Measurements from ENCODE around the gene ZNF469. TPM values are rescaled to one million over a fixed set of nuclear protein-coding genes. Genes with fewer than 3 reads are reported as not detected.

The ZNF469 gene
- total RNA-seq, 1 experiment from 2014 or later = 3.2 TPM

- TF ChIP-seq, protein P1, sequence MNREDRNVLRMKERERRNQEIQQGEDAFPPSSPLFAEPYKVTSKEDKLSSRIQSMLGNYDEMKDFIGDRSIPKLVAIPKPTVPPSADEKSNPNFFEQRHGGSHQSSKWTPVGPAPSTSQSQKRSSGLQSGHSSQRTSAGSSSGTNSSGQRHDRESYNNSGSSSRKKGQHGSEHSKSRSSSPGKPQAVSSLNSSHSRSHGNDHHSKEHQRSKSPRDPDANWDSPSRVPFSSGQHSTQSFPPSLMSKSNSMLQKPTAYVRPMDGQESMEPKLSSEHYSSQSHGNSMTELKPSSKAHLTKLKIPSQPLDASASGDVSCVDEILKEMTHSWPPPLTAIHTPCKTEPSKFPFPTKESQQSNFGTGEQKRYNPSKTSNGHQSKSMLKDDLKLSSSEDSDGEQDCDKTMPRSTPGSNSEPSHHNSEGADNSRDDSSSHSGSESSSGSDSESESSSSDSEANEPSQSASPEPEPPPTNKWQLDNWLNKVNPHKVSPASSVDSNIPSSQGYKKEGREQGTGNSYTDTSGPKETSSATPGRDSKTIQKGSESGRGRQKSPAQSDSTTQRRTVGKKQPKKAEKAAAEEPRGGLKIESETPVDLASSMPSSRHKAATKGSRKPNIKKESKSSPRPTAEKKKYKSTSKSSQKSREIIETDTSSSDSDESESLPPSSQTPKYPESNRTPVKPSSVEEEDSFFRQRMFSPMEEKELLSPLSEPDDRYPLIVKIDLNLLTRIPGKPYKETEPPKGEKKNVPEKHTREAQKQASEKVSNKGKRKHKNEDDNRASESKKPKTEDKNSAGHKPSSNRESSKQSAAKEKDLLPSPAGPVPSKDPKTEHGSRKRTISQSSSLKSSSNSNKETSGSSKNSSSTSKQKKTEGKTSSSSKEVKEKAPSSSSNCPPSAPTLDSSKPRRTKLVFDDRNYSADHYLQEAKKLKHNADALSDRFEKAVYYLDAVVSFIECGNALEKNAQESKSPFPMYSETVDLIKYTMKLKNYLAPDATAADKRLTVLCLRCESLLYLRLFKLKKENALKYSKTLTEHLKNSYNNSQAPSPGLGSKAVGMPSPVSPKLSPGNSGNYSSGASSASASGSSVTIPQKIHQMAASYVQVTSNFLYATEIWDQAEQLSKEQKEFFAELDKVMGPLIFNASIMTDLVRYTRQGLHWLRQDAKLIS (CRISPR knock-in tag; IDR thresholded peaks at IDR 0.05; ENCODE audit: borderline replicate concordance) = no peak
- TF ChIP-seq, protein P2, sequence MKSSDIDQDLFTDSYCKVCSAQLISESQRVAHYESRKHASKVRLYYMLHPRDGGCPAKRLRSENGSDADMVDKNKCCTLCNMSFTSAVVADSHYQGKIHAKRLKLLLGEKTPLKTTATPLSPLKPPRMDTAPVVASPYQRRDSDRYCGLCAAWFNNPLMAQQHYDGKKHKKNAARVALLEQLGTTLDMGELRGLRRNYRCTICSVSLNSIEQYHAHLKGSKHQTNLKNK (CRISPR knock-in tag; IDR thresholded peaks at IDR 0.05) = no peak
- TF ChIP-seq CDX4 (CRISPR knock-in tag; IDR thresholded peaks at IDR 0.05; ENCODE audit: borderline replicate concordance) (no peak), ZNF671 (CRISPR knock-in tag; IDR thresholded peaks at IDR 0.05) (no peak), NFYB (CRISPR knock-in tag; conservative IDR thresholded peaks at IDR 0.05; ENCODE audit: low read depth) (no peak), EMX1 (CRISPR knock-in tag; IDR thresholded peaks at IDR 0.05) (no peak), USF2 (CRISPR knock-in tag; IDR thresholded peaks at IDR 0.05) (no peak), TEAD4 (CRISPR knock-in tag; IDR thresholded peaks at IDR 0.05) (no peak), ZNF138 (CRISPR knock-in tag; conservative IDR thresholded peaks at IDR 0.05) (no peak), ZNF396 (CRISPR knock-in tag; IDR thresholded peaks at IDR 0.05; ENCODE audit: borderline replicate concordance) (no peak), ZBTB43 (CRISPR knock-in tag; IDR thresholded peaks at IDR 0.05) (no peak), MXD4 (CRISPR knock-in tag; IDR thresholded peaks at IDR 0.05; ENCODE audit: borderline replicate concordance) (no peak), ZNF512 (CRISPR knock-in tag; IDR thresholded peaks at IDR 0.05; ENCODE audit: borderline replicate concordance) (no peak), PREB (CRISPR knock-in tag; IDR thresholded peaks at IDR 0.05; ENCODE audit: borderline replicate concordance) (no peak)
Measured at GRCh38 chr16:88407042-88407420, 24.3 kb downstream of the ZNF469 start (continued).

DNA sequence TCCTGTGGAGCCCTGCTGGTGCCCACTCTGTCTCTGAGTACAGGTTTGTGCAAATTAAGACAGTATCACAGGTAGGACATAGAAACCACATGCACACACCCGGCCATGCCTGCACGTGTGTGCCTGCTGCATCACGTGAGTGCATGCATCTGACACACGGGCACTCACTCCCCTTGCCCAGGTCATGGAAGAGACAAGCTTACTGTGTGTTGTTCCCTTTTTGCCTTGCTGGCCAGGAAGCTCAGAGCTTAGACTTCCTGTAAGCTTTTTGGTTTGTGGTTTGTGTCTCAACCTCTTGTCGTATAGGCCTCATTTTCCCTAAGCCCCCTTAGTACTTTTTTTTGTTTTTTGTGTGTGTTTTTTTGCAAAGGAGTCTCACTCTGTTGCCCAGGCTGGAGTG, 25.0 kb downstream of the ZNF469 start:
- no peak for DNase-seq (ENCODE audit: low spot score)
- no peaks in the 10 kb centered on the region for H3K36me3 Mint-ChIP-seq
- H3K27ac Mint-ChIP-seq = no peak overlapping the region
- no peaks in the 10 kb centered on the region for H3K9me3 Mint-ChIP-seq
- no peaks in the 10 kb centered on the region for H3K4me1 Mint-ChIP-seq
- CTCF ChIA-PET = interaction anchor here (0.8 to 3.1 kb wide), 3 partner anchors 29 to 125 kb away, joined by 3 to 16 read pairs (median 9); no protein-coding TSS in a partner anchor
- POLR2A ChIA-PET = no interaction called here
- H3K27me3 Mint-ChIP-seq (ENCODE audit: low read depth) = no peaks in the 10 kb centered on the region; the same call in 1 of the 2 replicates
- ATAC-seq = no peak
- H3K4me3 Mint-ChIP-seq = no peak overlapping the region
- TF ChIP-seq ZNF263 (CRISPR knock-in tag; IDR thresholded peaks at IDR 0.05; ENCODE audit: low read depth) (no peak), PRRX2 (CRISPR knock-in tag; IDR thresholded peaks at IDR 0.05) (no peak), ZBTB43 (CRISPR knock-in tag; IDR thresholded peaks at IDR 0.05) (no peak), ZNF416 (CRISPR knock-in tag; IDR thresholded peaks at IDR 0.05) (no peak)
- TF ChIP-seq, protein P3, sequence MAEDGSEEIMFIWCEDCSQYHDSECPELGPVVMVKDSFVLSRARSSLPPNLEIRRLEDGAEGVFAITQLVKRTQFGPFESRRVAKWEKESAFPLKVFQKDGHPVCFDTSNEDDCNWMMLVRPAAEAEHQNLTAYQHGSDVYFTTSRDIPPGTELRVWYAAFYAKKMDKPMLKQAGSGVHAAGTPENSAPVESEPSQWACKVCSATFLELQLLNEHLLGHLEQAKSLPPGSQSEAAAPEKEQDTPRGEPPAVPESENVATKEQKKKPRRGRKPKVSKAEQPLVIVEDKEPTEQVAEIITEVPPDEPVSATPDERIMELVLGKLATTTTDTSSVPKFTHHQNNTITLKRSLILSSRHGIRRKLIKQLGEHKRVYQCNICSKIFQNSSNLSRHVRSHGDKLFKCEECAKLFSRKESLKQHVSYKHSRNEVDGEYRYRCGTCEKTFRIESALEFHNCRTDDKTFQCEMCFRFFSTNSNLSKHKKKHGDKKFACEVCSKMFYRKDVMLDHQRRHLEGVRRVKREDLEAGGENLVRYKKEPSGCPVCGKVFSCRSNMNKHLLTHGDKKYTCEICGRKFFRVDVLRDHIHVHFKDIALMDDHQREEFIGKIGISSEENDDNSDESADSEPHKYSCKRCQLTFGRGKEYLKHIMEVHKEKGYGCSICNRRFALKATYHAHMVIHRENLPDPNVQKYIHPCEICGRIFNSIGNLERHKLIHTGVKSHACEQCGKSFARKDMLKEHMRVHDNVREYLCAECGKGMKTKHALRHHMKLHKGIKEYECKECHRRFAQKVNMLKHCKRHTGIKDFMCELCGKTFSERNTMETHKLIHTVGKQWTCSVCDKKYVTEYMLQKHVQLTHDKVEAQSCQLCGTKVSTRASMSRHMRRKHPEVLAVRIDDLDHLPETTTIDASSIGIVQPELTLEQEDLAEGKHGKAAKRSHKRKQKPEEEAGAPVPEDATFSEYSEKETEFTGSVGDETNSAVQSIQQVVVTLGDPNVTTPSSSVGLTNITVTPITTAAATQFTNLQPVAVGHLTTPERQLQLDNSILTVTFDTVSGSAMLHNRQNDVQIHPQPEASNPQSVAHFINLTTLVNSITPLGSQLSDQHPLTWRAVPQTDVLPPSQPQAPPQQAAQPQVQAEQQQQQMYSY (CRISPR knock-in tag; IDR thresholded peaks at IDR 0.05) = no peak

Data from WTC11 (cell line).